A549 (cell line): ENCODE results near the gene GARNL3. TPM values are rescaled to one million over a fixed set of nuclear protein-coding genes. Genes with fewer than 3 reads are reported as not detected.

Source experiments
- ATAC-seq, 2 experiments: fragments of 200-7000 bp in 1 of 2; fragments of >200 bp in 1 of 2; cut with Nextera tagmentation in 1 of 2; cut with Tn5 transposase in 1 of 2; 3 replicates each; pipeline versions ENCODE4 v1.8.0 to v1.9.1; 2018 to 2020; ENCODE audit warnings: mild to moderate bottlenecking in 1 of 2, moderate library complexity in 1 of 2
- CTCF ChIA-PET: fragments of 300-600 bp; sonication (Branson Sonifier 250); formaldehyde crosslinking; extraction: SDS; loops from one replicate; lab custom pipeline; 2021; ENCODE audit warnings: antibody characterized with exemption, inconsistent platforms; lab: Yijun Ruan, JAX
- POLR2A ChIA-PET: fragments of 350-600 bp; formaldehyde crosslinking; extraction: SDS; loops from one replicate; lab custom pipeline; 2021; ENCODE audit warnings: antibody characterized with exemption, inconsistent platforms; lab: Yijun Ruan, JAX
- DNase-seq, 2 experiments: peaks; one replicate each; pipeline versions ENCODE4 v3.0.0 to v3.0.0-alpha.2; 2011 to 2016; ENCODE audit warnings: low read depth in 1 of 2, low spot score in 1 of 2
- FAIRE-seq: peaks from 2 replicates; lab custom pipeline; 2011; peaks lifted over from hg19 to GRCh38; lab: Jason Lieb, UNC
- H3K27ac ChIP-seq, 2 experiments: fragments of >200 bp; sonication (Bioruptor Twin); formaldehyde crosslinking; 3 replicates each; pipeline ENCODE4 v1.5.1; 2016 to 2017
- H3K4me1 ChIP-seq: fragments of >200 bp; sonication (Bioruptor Twin); formaldehyde crosslinking; 3 replicates; pipeline ENCODE4 v1.6.1; 2016
- H3K4me2 ChIP-seq: fragments of >200 bp; sonication (Bioruptor Twin); formaldehyde crosslinking; 3 replicates; pipeline ENCODE4 v1.6.1; 2016
- H3K4me3 ChIP-seq: fragments of >200 bp; sonication (Bioruptor Twin); formaldehyde crosslinking; 3 replicates; pipeline ENCODE4 v1.5.1; 2016
- H3K9me3 ChIP-seq: fragments of >200 bp; sonication (Bioruptor Twin); formaldehyde crosslinking; 3 replicates; pipeline ENCODE4 v1.6.1; 2016
- ATOH8 ChIP-seq: fragments of 250-450 bp; sonication (Bioruptor Pico); IDR thresholded peaks from 2 replicates; pipeline ENCODE4 v1.5.0; 2020; ENCODE audit warnings: low read depth, mild to moderate bottlenecking, moderate library complexity
- BCL3 ChIP-seq: fragments of >200 bp; sonication (Bioruptor Twin); formaldehyde crosslinking; IDR thresholded peaks from 3 replicates; pipeline ENCODE4 v1.6.1; 2016
- BHLHE40 ChIP-seq: IDR thresholded peaks from 2 replicates; pipeline ENCODE4 v1.6.1; 2012; ENCODE audit warnings: low read depth, low read length, inconsistent platforms
- CBX2 ChIP-seq: fragments of 200-600 bp; sonication (generic); IDR thresholded peaks from 2 replicates; pipeline ENCODE4 v1.6.1; 2016; ENCODE audit warnings: low read depth, mild to moderate bottlenecking, borderline replicate concordance
- CBX8 ChIP-seq: fragments of 200-600 bp; sonication (generic); IDR thresholded peaks from 2 replicates; pipeline ENCODE4 v1.6.1; 2016
- CEBPB ChIP-seq, 2 experiments: fragments of >200 bp in 1 of 2; sonication (Bioruptor Twin) in 1 of 2; formaldehyde crosslinking in 1 of 2; IDR thresholded peaks; 2 replicates each; pipeline ENCODE4 v1.6.1; 2012 to 2016
- CHD2 ChIP-seq: fragments of 150-350 bp; IDR thresholded peaks from 2 replicates; pipeline ENCODE4 v1.6.1; 2014; ENCODE audit warnings: low read length; ENCODE audit not compliant: partially characterized antibody
- CHD4 ChIP-seq: fragments of 200-600 bp; sonication (generic); IDR thresholded peaks from 2 replicates; pipeline ENCODE4 v1.6.1; 2016; ENCODE audit warnings: antibody characterized with exemption, mild to moderate bottlenecking, borderline replicate concordance
- CTCF ChIP-seq: fragments of >200 bp; sonication (Bioruptor Twin); formaldehyde crosslinking; IDR thresholded peaks from 3 replicates; pipeline ENCODE4 v1.5.1; 2016
- ELK1 ChIP-seq: fragments of 150-350 bp; IDR thresholded peaks from 2 replicates; pipeline ENCODE4 v1.6.1; 2014; ENCODE audit warnings: low read depth, mild to moderate bottlenecking, low read length
- ESRRA ChIP-seq: fragments of 150-350 bp; IDR thresholded peaks from 2 replicates; pipeline ENCODE4 v1.6.1; 2014; ENCODE audit warnings: mild to moderate bottlenecking, low read length, borderline replicate concordance
- FOSL2 ChIP-seq, 2 experiments: fragments of 450-650 bp in 1 of 2; fragments of >200 bp in 1 of 2; sonication (Bioruptor Twin) in 1 of 2; formaldehyde crosslinking; IDR thresholded peaks; 2 replicates each; pipeline versions ENCODE4 v1.5.0 to v1.6.1; 2016 to 2020; ENCODE audit warnings: mild to moderate bottlenecking in 1 of 2, moderate library complexity in 1 of 2
- FOXS1 ChIP-seq: fragments of 250-450 bp; sonication (Bioruptor Pico); IDR thresholded peaks from 2 replicates; pipeline ENCODE4 v1.5.0; 2020; ENCODE audit warnings: mild to moderate bottlenecking, moderate library complexity
- GATA3 ChIP-seq: IDR thresholded peaks from 2 replicates; pipeline ENCODE4 v1.6.1; 2012; ENCODE audit warnings: borderline replicate concordance
- JUN ChIP-seq, 2 experiments: fragments of >200 bp; sonication (Bioruptor Twin); formaldehyde crosslinking; IDR thresholded peaks; 2 replicates in 1 of 2; 3 replicates in 1 of 2; pipeline ENCODE4 v1.6.1; 2016 to 2017
- JUNB ChIP-seq: fragments of >200 bp; sonication (Bioruptor Twin); formaldehyde crosslinking; IDR thresholded peaks from 2 replicates; pipeline ENCODE4 v1.6.1; 2016
- KDM1A ChIP-seq: fragments of 200-600 bp; sonication (generic); IDR thresholded peaks from 2 replicates; pipeline ENCODE4 v1.6.1; 2016; ENCODE audit warnings: low read depth, mild to moderate bottlenecking
- KDM5A ChIP-seq: fragments of 200-600 bp; sonication (generic); IDR thresholded peaks from 2 replicates; pipeline ENCODE4 v1.6.1; 2016; ENCODE audit warnings: antibody characterized with exemption, mild to moderate bottlenecking
- MAFK ChIP-seq: fragments of 450-650 bp; IDR thresholded peaks from 2 replicates; pipeline ENCODE4 v1.6.1; 2014; ENCODE audit not compliant: partially characterized antibody
- MAX ChIP-seq: IDR thresholded peaks from 2 replicates; pipeline ENCODE4 v1.6.1; 2012
- MYC ChIP-seq: IDR thresholded peaks from 2 replicates; pipeline ENCODE4 v1.6.1; 2012; ENCODE audit warnings: mild to moderate bottlenecking, inconsistent platforms, low read length, improper control_type of control experiment, borderline replicate concordance
- NFE2L2 ChIP-seq: fragments of 150-350 bp; conservative IDR thresholded peaks from 2 replicates; pipeline ENCODE4 v1.6.1; 2014; ENCODE audit warnings: low read length
- PHF8 ChIP-seq: fragments of 200-600 bp; sonication (generic); IDR thresholded peaks from 2 replicates; pipeline ENCODE4 v1.6.1; 2016; ENCODE audit warnings: low read depth, mild to moderate bottlenecking, antibody characterized with exemption, moderate library complexity, borderline replicate concordance
- POLR2A ChIP-seq: IDR thresholded peaks from 2 replicates; pipeline ENCODE4 v1.6.1; 2012; ENCODE audit warnings: mild to moderate bottlenecking, low read length
- POLR2AphosphoS2 ChIP-seq: conservative IDR thresholded peaks from 2 replicates; pipeline ENCODE4 v1.6.1; 2012; ENCODE audit warnings: low read length, improper control_type of control experiment, inconsistent platforms
- REST ChIP-seq: fragments of 200-600 bp; sonication (generic); IDR thresholded peaks from 2 replicates; pipeline ENCODE4 v1.6.1; 2016; ENCODE audit warnings: antibody characterized with exemption, mild to moderate bottlenecking, moderate library complexity
- RFX5 ChIP-seq: fragments of 450-650 bp; IDR thresholded peaks from 2 replicates; pipeline ENCODE4 v1.7.1; 2014; ENCODE audit warnings: antibody characterized with exemption, mild to moderate bottlenecking, moderate library complexity
- RNF2 ChIP-seq: fragments of 200-600 bp; sonication (generic); IDR thresholded peaks from 2 replicates; pipeline ENCODE4 v1.6.1; 2016; ENCODE audit warnings: low read depth, mild to moderate bottlenecking, antibody characterized with exemption, moderate library complexity, borderline replicate concordance
- SREBF2 ChIP-seq: fragments of 450-650 bp; IDR thresholded peaks from 2 replicates; pipeline ENCODE4 v1.6.1; 2014; ENCODE audit warnings: mild to moderate bottlenecking, moderate library complexity
- TFCP2L1 ChIP-seq: fragments of 250-450 bp; sonication (Bioruptor Pico); IDR thresholded peaks from 2 replicates; pipeline ENCODE4 v1.5.0; 2021; ENCODE audit warnings: mild to moderate bottlenecking
- TP53 ChIP-seq: fragments of 250-450 bp; sonication (Bioruptor Pico); IDR thresholded peaks from 2 replicates; pipeline ENCODE4 v1.5.0; 2021; ENCODE audit warnings: mild to moderate bottlenecking, moderate library complexity
- ZSCAN20 ChIP-seq: fragments of 250-450 bp; sonication (Bioruptor Pico); IDR thresholded peaks from 2 replicates; pipeline ENCODE4 v1.8.0; 2022; ENCODE audit warnings: mild to moderate bottlenecking, moderate library complexity
- WGBS: methylation state at CpG from one replicate; pipeline ENCODE4 v1.1.6; 2017; ENCODE audit errors: missing lambda C conversion rate; 5-methylcytosine and 5-hydroxymethylcytosine counted together
- polyA plus RNA-seq, 4 experiments: library from polyadenylated mRNA; depleted of rRNA in 3 of 4; stranded (reverse); fragments of >200 nt; fragmentation: RNase III in 1 of 4; extraction: RNeasy Plus Mini Kit Qiagen cat#74134 plus additional on column Dnase treatment in 1 of 4; gene quantifications; 2 replicates in 3 of 4; 3 replicates in 1 of 4; pipeline ENCODE4 v1.2.3, GENCODE V29; 2011 to 2017

GARNL3 gene
- polyA plus RNA-seq, 2 of the 4 experiments (the other 2 are of a cell fraction) = 2.9 to 5.1 TPM

- no peaks in the 10 kb centered on the region for H3K9me3 ChIP-seq
- CTCF ChIA-PET = interaction anchor here (0.7 to 1.1 kb wide), 4 partner anchors 9 to 482 kb away, joined by 3 read pairs; no protein-coding TSS in a partner anchor
- peak within 1 kb of the TSS; percentile 77 to 93 for H3K27ac ChIP-seq
- FAIRE-seq = no peak
- under 1% methylated on average over 45 of the region's 54 CpGs for WGBS
- peak within 1 kb of the TSS; percentile 96 for H3K4me2 ChIP-seq
- POLR2A ChIA-PET = interaction anchor here (0.7 to 1.6 kb wide), 12 partner anchors 9 to 179 kb away, joined by 3 to 23 read pairs (median 5); partner anchors contain the start of genes LRSAM1, RPL12 and SLC2A8
- peaks cover 10% of the 10 kb centered on the region; the same call in 2 of the 3 replicates for H3K4me1 ChIP-seq
- H3K4me3 ChIP-seq = peak within 1 kb of the TSS; percentile 86
- peak; percentile 92 to 97 for DNase-seq
- ATAC-seq = peak; percentile 99 to 100
- no peak for TF ChIP-seq CBX2
- TF ChIP-seq KDM5A = peak; percentile 65
- peak; percentile 78; the same call in 1 of the 2 replicates for TF ChIP-seq MAX
- TF ChIP-seq FOSL2 (IDR thresholded peaks at IDR 0.05) = no peak
- no peak for TF ChIP-seq FOSL2 (CRISPR knock-in tag; IDR thresholded peaks at IDR 0.05)
- TF ChIP-seq REST = peak; percentile 77
- TF ChIP-seq FOXS1 = no peak
- TF ChIP-seq CEBPB (IDR thresholded peaks at IDR 0.05) = no peak
- 0 out of 2 replicates have a peak, but pooled peaks have one; percentile 53 for TF ChIP-seq ELK1
- TF ChIP-seq CBX8 = no peak
- TF ChIP-seq ZSCAN20 (CRISPR knock-in tag) = no peak
- TF ChIP-seq MAFK = no peak
- TF ChIP-seq PHF8 = no peak
- no peak for TF ChIP-seq JUNB
- TF ChIP-seq NFE2L2 = no peak
- no peak for TF ChIP-seq TP53 (CRISPR knock-in tag)
- TF ChIP-seq POLR2A = peak; percentile 74
- TF ChIP-seq POLR2AphosphoS2 = no peak
- TF ChIP-seq CHD2 = peak; percentile 65
- TF ChIP-seq BCL3 = peak; percentile 42; the same call in 1 of the 3 replicates
- no peak for TF ChIP-seq TFCP2L1
- TF ChIP-seq SREBF2 = no peak
- peak; percentile 56 to 79; a peak in 3 of 5 replicates for TF ChIP-seq JUN (IDR thresholded peaks at IDR 0.05)
- no peak for TF ChIP-seq CHD4
- TF ChIP-seq RNF2 = no peak
- TF ChIP-seq RFX5 = no peak
- no peak for TF ChIP-seq ESRRA
- TF ChIP-seq ATOH8 = no peak
- no peak for TF ChIP-seq MYC
- TF ChIP-seq GATA3 = peak; percentile 17; the same call in 1 of the 2 replicates
- TF ChIP-seq KDM1A = no peak
- TF ChIP-seq CTCF = no peak
- no peak for TF ChIP-seq BHLHE40
Observed at GRCh38 chr9:127423934-127424675, 159.5 kb downstream of the GARNL3 start, which contains the start of gene ZNF79. TSS of gene ZNF79 (plus strand) at chr9:127424382. CDS start at chr9:127424788, 406 bp downstream.
